GM19328 (cell line): ENCODE measurements around the gene LETM1.

Experiments
- ATAC-seq: cut with Tn5 transposase; IDR thresholded peaks from one replicate; pipeline ENCODE4 v1.9.1; 2021; ENCODE audit warnings: mild to moderate bottlenecking, moderate library complexity; ENCODE audit not compliant: unreplicated experiment

LETM1 gene

GRCh38 chr4:1783015-1783414 is 72.9 kb downstream of the LETM1 start:
- ATAC-seq, result no peak

GRCh38 chr4:1780435-1780834 is 75.5 kb downstream of the LETM1 start:
- no peak for ATAC-seq

- no peak for ATAC-seq
Observed at GRCh38 chr4:1779588-1780382, 76.2 kb downstream of the LETM1 start.

- ATAC-seq, result no peak
Observed at GRCh38 chr4:1778642-1779392, 77.1 kb downstream of the LETM1 start.

DNA sequence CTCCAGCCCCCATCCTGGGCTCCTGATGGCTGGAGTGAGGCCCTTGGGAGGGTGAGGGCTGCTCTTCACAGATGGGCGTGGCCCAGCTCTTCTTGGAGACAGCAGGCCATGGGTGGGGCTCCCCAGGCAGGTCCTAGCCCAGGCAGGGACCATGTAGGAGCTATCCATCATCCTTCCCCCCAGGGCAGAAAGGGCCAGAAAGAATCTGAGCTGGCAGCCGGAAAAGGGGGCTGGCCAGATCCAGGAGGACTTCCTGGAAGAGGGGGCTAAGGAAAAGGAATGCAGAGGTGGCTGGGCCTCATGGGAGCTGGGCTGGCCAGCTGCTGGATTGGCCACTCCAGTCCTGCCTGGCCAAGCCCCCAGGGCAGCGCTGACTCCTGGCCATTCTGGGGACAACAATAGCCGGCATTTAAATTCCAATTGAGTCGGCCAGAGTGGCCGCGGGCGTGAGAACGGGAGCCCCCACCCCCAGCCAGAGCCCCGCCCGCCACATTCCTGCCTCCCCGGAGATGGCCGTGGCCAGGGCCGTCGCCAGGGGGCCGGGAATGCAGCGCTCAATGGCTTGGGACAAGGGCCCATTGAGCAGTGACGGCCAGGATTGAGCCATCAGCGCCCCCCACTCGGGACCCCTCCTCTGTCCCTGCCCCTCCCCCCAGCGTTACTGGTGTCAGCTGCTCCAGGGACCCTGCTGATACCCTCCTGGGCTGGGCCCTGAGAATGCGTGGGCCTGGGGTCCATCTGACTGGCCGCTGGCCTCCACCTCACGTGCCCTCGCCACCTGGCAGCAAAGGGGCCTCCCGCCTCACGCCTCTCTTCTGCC is 77.9 kb downstream of the LETM1 start:
- no peak for ATAC-seq

- ATAC-seq, result no peak
Observed at GRCh38 chr4:1776521-1777161, 79.3 kb downstream of the LETM1 start.

DNA sequence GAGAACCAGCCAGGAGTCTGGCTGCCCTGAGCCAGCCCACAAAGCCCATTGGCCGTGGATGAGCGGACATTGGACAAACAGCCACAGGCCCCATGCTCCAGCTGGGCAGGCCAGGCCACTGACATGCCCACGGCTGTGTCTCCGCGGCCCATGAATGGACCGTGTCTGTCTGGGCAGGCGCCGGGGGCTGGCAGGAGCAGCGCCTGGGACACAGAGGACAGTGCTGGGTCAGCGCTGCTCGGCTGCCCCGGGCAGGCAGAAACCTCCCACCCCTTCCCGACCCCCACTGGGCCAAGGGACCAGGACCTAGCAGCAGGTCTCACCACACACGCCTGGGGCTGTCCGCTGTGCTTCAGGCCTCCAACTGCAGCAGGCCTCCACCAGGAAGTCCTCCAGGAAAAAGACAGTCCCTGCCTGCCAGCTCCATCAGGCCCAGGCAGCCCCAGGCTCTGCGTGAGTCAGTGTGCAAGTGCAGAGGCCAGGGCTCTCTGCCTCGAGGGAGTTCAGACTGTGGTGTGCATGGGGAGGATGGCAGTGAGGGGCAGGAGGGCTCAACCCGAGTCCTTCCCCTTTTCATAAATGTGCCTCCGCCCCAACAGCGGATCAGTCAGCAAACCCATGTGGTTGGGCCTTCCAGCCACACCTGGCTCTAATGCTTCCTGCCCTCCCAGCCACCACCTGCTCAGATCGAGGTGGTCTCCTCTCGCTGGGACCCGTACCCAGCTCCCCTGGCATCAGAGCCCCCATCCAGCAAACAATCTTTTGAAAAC is 80.0 kb downstream of the LETM1 start:
- no peak for ATAC-seq

- ATAC-seq, result no peak
Observed at GRCh38 chr4:1773754-1774153, 82.2 kb downstream of the LETM1 start.

DNA sequence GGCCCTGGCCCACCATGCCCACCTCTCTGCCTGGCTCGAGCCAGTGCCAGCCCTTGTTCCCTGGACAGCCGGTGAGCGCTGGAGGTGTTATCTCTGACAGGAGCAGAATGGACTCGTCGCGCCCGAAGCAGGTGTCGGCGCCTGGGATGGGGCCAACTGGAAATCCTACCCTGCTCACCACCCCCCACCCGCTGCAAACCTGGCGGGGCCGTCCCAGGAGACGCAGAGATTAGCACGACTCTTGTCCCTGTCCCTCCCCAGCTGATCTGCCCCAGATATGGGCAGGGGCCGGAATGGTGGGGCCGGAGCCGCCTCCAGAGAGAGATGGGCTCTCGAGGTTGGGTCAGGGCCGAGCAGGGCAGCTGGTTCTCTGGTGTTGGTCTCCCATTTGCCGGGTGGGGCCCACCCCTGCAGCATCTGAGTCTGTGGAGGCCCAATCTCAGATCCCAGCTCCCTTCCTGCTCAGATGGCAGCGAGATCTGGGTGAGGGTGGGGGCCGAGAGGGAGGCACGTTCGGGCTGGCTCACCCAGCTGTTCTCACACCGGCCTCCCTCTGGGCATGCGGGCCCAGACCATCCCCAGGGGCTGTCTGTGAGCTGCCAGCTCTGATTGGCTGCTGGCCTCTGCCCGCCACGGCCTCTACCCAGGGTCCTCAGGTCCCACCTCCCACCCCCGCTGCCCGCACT is 83.0 kb downstream of the LETM1 start:
- no peak for ATAC-seq

DNA sequence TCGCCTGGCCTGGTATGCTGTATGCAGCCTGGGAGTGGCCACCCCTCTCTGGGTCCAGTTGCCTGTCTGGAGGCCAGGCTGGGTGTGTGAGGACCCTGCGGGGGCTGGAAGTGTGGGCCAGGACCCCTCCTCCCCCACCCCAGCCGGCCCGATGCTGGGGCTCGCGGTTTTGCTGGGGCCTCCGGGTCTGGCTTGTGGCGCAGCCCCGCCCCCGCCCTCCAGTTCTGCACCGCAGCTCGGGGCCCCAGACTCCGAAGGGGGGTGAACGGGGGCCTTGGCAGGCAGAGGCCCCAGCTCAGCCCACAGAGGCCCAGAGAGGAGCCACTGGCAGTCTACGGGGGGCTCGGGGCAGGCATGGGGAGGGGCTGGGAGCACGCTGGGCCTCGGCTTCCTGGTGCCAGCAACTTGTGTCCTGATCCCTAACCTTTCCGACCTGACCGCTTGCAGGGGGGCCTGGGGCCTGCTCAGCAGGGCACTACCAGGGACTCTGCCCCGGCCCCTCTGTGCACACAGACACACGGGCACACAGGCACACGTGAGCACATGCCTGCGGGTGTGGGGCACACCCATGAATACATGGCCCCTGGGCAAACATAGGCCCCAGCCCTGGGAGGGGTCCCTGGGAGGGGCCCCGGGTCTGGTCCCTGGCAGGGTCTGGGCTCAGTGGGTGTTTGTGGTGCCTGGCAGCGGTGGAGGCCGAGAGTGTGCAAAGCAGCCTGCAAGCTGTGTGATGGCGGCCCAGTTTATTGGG is 84.2 kb downstream of the LETM1 start:
- ATAC-seq, result no peak

GRCh38 chr4:1770791-1771231 is 85.1 kb downstream of the LETM1 start:
- no peak for ATAC-seq

- no peak for ATAC-seq
Observed at GRCh38 chr4:1770245-1770644, 85.7 kb downstream of the LETM1 start.

DNA sequence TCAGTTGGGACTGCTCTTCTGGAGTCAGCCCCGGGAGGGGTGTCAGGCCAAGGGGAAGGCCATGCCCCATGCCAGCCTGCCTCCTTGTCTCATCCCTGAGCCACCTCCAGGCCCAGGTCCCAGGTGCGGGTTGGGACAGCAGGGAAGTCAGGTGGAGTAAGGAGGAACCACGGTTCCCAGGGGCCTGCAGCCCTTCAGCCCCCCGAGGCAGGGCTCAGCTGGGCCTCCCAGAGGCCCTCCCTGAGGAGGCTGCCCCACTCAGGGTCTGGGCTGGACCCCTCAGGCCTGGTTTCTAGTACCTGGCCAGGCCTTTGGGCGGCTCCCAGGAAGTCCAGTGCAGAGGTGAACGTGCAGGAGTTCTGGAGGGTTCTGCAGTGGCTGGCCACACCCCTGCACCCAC is 86.3 kb downstream of the LETM1 start:
- ATAC-seq, result no peak

- no peak for ATAC-seq
Observed at GRCh38 chr4:1768367-1769034, 87.5 kb downstream of the LETM1 start.

DNA sequence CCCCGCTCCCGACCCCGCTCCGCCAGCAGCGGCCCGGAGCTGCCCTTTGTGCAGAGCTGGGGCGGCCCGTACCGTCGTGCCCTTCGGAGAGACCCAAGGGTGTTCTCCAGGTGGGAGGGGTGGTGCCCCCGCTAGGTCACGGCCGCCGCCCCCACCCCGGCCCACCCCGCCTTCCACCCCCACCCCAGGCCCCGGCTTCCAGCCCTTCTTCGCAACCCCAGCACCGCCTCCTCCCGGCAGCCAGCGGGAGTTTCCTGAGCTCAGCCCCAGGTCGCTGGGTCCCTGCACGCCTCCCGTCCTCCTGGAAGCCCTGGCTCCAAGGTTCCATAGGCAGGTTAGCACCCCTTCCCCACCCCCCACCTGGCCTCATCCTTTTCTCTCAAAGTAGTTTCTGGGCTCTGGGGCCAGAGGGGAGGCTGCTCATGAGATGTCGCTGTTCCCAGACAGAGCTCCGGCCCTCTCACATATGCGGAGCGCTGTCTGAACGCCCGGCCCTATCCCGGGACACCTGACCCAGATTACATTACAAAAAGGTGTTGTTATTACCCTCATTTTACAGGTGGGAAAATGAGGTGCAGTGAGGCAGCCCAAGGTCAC is 88.1 kb downstream of the LETM1 start:
- no peak for ATAC-seq

GRCh38 chr4:1767061-1767769 is 88.7 kb downstream of the LETM1 start:
- no peak for ATAC-seq
